Fibroblast of villous mesenchyme (primary cell): ENCODE data around the gene DSC1. TPM values are rescaled to one million over a fixed set of nuclear protein-coding genes. Genes with fewer than 3 reads are reported as not detected.
"Not testable (repeated sequence)": the region's sequence is repeated elsewhere in the genome, so short reads cannot be mapped to it uniquely, and the experiment has no call there.

Experiments used
- DNase-seq: peaks from one replicate; pipeline ENCODE4 v3.0.0-alpha.2; 2010; ENCODE audit warnings: low read depth
- H3K4me3 ChIP-seq: 2 replicates; pipeline ENCODE4 v1.5.1; 2011; ENCODE audit warnings: low read depth, mild to moderate bottlenecking, low read length
- total RNA-seq: library from RNA; depleted of rRNA; stranded (reverse); fragments of >200 nt; gene quantifications from 2 replicates; pipeline ENCODE4 v1.2.3, GENCODE V29; 2012
- TF ChIP-seq, protein P1 (sequence below): IDR thresholded peaks from 2 replicates; pipeline ENCODE4 v1.5.1; 2012; ENCODE audit warnings: low read depth, mild to moderate bottlenecking, low read length; ENCODE audit not compliant: insufficient read depth

The DSC1 gene
- total RNA-seq, 1 donor = not detected

- no peak overlapping the region for H3K4me3 ChIP-seq
- no peak for DNase-seq
- TF ChIP-seq, protein P1, sequence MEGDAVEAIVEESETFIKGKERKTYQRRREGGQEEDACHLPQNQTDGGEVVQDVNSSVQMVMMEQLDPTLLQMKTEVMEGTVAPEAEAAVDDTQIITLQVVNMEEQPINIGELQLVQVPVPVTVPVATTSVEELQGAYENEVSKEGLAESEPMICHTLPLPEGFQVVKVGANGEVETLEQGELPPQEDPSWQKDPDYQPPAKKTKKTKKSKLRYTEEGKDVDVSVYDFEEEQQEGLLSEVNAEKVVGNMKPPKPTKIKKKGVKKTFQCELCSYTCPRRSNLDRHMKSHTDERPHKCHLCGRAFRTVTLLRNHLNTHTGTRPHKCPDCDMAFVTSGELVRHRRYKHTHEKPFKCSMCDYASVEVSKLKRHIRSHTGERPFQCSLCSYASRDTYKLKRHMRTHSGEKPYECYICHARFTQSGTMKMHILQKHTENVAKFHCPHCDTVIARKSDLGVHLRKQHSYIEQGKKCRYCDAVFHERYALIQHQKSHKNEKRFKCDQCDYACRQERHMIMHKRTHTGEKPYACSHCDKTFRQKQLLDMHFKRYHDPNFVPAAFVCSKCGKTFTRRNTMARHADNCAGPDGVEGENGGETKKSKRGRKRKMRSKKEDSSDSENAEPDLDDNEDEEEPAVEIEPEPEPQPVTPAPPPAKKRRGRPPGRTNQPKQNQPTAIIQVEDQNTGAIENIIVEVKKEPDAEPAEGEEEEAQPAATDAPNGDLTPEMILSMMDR = no peak
Measured at GRCh38 chr18:31195063-31195462, 32.4 kb upstream of the DSC1 start.

DNA sequence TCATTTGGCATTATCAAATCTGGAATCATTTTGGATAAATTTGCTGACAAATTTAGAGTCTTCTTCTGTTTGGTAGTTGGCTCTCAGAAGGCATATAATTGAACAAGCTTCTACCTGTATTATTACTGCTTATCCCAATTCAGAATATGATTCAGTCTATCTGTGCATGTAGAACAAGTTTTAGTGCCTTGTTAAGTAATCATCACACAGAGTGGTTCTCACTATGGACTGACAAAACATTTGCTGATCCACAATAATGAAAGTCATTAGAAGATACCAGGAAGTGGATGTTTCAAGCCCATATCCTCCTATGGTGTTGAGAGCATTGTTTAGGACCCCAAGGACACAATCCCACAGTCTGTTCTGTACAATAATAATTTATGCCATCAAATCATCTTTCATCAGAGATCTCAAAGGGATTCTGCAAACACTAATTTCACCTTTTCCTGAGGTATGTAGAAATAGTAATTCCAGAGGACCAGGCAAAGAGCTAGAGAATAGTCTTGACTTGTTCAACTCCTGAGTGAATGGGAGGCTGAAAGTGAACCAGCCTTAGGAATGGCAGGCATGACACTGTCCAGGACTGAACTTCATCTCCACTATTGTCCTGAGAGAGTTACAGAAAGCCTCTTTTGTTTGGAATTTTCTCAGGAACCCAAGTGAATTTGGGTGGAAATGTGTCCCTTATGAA is 29.6 kb upstream of the DSC1 start:
- TF ChIP-seq, protein P1 = no peak
- DNase-seq = no peak
- H3K4me3 ChIP-seq = no peak overlapping the region

DNA sequence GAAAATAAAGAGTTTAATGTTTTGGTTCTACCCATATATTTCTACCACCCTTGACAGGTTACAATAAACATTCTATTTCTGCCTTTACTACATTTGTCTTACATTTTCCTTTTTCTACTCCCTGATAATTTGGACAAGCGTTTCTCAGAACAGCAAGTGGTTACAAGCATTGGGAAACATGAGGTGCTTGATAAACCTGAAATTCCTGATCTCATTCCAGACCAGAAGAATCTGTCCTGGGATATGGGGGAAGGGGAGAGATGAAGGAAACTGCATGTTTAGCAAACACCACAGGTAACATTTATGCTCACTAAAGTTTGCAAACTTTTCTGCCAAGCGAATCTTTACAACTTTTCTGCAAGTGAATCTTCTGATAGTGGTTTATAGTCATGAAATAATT is 28.3 kb upstream of the DSC1 start:
- H3K4me3 ChIP-seq = no peak overlapping the region
- TF ChIP-seq, protein P1 = no peak
- DNase-seq = no peak

DNA sequence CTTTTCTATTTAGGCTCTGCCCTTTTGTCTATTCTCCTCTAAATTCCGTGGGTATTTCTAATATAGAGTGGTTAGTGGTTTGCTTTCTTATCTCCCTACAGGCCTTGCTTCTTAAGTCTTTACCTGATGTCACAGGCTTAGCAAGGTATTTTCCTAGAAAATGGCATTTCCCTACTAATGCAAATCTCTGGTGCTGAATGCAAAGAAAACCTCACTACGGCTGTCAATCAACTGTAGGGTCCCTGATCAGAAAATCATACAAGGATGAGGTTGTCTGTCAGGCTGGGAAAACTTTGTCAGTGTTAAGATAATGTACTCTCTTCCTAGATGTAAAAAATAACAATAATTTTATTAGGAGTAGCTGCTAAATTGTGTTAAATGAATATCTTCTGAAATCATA is 27.1 kb upstream of the DSC1 start:
- TF ChIP-seq, protein P1 = no peak
- no peak overlapping the region for H3K4me3 ChIP-seq
- DNase-seq = no peak

DNA sequence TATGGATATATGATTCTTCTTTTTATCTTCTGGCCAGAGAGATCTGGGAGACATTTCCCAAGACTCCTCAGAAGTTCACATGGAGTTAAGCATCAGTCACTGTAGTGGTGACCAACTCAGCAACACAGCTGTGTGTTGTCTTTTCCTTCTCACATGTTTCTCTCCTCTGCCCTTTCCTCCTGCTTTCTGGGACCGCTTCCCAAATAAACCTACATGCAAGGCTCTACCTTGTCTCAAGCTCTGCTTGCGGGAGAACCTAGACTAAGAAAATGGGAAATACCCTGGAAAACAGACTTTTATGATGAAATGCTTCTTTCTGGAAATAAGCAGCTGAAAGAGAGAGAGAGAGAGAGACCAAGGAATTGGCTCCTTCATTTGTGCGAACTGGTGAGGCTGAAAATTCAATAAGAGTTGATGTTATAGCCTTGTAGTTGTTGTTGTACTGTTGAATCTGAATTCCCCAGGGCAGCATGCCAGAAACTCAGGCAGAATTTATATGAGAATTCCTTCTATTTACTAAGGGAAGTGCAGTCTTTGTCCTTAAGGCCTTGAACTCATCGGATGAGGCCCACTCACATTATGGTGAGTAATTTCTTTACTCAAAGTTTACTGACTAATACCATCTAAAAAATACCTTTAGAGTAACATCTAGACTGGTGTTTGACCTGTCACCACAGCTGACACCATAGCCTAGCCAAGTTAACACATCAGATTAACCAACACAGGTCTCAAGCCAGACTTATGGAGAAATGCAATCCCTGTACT is 22.7 kb upstream of the DSC1 start:
- no peak for DNase-seq
- TF ChIP-seq, protein P1 = no peak
- H3K4me3 ChIP-seq = no peak overlapping the region

GRCh38 chr18:31183302-31183701 is 20.6 kb upstream of the DSC1 start:
- no peak overlapping the region for H3K4me3 ChIP-seq
- TF ChIP-seq, protein P1 = no peak

GRCh38 chr18:31177369-31177768 is 14.7 kb upstream of the DSC1 start:
- not testable (repeated sequence) for H3K4me3 ChIP-seq, DNase-seq

More at GRCh38 chr18:31183302-31183701, 20.6 kb upstream of the DSC1 start:
- DNase-seq = no peak
